ENCODE measurements around the gene PNPLA5. TPM values are rescaled to one million over a fixed set of nuclear protein-coding genes. Genes with fewer than 3 reads are reported as not detected.

PNPLA5 gene
- total and polyA plus RNA-seq, 2 donors, result 0.07 TPM; not detected in 1

GRCh38 chr22:43893266-43893665, 1.5 kb upstream of the PNPLA5 start:
- Histone ChIP-seq H3K4me3 (ENCODE audit: low read length in 2 of 2) (no peak overlapping the region), H3K36me3 (ENCODE audit: control insufficient read depth in 2 of 2, insufficient read depth in 2 of 2, low read length in 1 of 2) (no peaks in the 10 kb centered on the region), H3K27ac (ENCODE audit: low read depth in 1 of 2, low read length in 1 of 2) (no peak overlapping the region), H3K4me1 (ENCODE audit: control insufficient read depth in 2 of 2, insufficient read depth in 2 of 2, low read length in 2 of 2) (peaks cover 0 to 5% of the 10 kb centered on the region in 2 donors), H3K9me3 (ENCODE audit: control insufficient read depth in 2 of 2, insufficient read depth in 1 of 2, low read length in 1 of 2) (no peaks in the 10 kb centered on the region), H3K27me3 (ENCODE audit: control insufficient read depth in 2 of 2, insufficient read depth in 1 of 2, low read length in 1 of 2) (peaks cover 24 to 64% of the 10 kb centered on the region in 2 donors)
- DNase-seq (ENCODE audit: low read depth in 6 of 9, low spot score in 9 of 9), result no peak
- 90% methylated on average over 5 of the region's 5 CpGs for WGBS

GRCh38 chr22:43892183-43892894, 526 bp upstream of the PNPLA5 start:
- H3K27me3 ChIP-seq (ENCODE audit: control insufficient read depth in 2 of 2, insufficient read depth in 1 of 2, low read length in 1 of 2), result peaks cover 24 to 66% of the 10 kb centered on the region in 2 donors
- WGBS, result 57% methylated on average over 15 of the region's 15 CpGs
- H3K4me3 ChIP-seq (ENCODE audit: low read length in 2 of 2), result no peak overlapping the region
- H3K9me3 ChIP-seq (ENCODE audit: control insufficient read depth in 2 of 2, insufficient read depth in 1 of 2, low read length in 1 of 2), result no peaks in the 10 kb centered on the region
- DNase-seq (ENCODE audit: low read depth in 6 of 9, low spot score in 9 of 9), result no peak
- peaks cover 0 to 5% of the 10 kb centered on the region in 2 donors for H3K4me1 ChIP-seq (ENCODE audit: control insufficient read depth in 2 of 2, insufficient read depth in 2 of 2, low read length in 2 of 2)
- no peak overlapping the region for H3K27ac ChIP-seq (ENCODE audit: low read depth in 1 of 2, low read length in 1 of 2)
- no peaks in the 10 kb centered on the region for H3K36me3 ChIP-seq (ENCODE audit: control insufficient read depth in 2 of 2, insufficient read depth in 2 of 2, low read length in 1 of 2)

GRCh38 chr22:43890901-43891331, 897 bp downstream of the PNPLA5 start:
- Histone ChIP-seq H3K4me3 (ENCODE audit: low read length in 2 of 2) (no peak overlapping the region), H3K4me1 (ENCODE audit: control insufficient read depth in 2 of 2, insufficient read depth in 2 of 2, low read length in 2 of 2) (peaks cover 0 to 5% of the 10 kb centered on the region in 2 donors), H3K27ac (ENCODE audit: low read depth in 1 of 2, low read length in 1 of 2) (no peak overlapping the region), H3K27me3 (ENCODE audit: control insufficient read depth in 2 of 2, insufficient read depth in 1 of 2, low read length in 1 of 2) (peaks cover 24 to 66% of the 10 kb centered on the region in 2 donors), H3K36me3 (ENCODE audit: control insufficient read depth in 2 of 2, insufficient read depth in 2 of 2, low read length in 1 of 2) (no peaks in the 10 kb centered on the region), H3K9me3 (ENCODE audit: control insufficient read depth in 2 of 2, insufficient read depth in 1 of 2, low read length in 1 of 2) (no peaks in the 10 kb centered on the region)
- whole genome bisulfite sequencing, result 25% methylated on average over 24 of the region's 24 CpGs
- DNase-seq (ENCODE audit: low read depth in 6 of 9, low spot score in 9 of 9), result no peak

GRCh38 chr22:43889860-43890253, 2.0 kb downstream of the PNPLA5 start:
- Histone ChIP-seq H3K36me3 (ENCODE audit: control insufficient read depth in 2 of 2, insufficient read depth in 2 of 2, low read length in 1 of 2) (no peaks in the 10 kb centered on the region), H3K27ac (ENCODE audit: low read depth in 1 of 2, low read length in 1 of 2) (no peak overlapping the region), H3K4me3 (ENCODE audit: low read length in 2 of 2) (no peak overlapping the region), H3K4me1 (ENCODE audit: control insufficient read depth in 2 of 2, insufficient read depth in 2 of 2, low read length in 2 of 2) (peaks cover 0 to 5% of the 10 kb centered on the region in 2 donors), H3K9me3 (ENCODE audit: control insufficient read depth in 2 of 2, insufficient read depth in 1 of 2, low read length in 1 of 2) (no peaks in the 10 kb centered on the region), H3K27me3 (ENCODE audit: control insufficient read depth in 2 of 2, insufficient read depth in 1 of 2, low read length in 1 of 2) (peaks cover 24 to 63% of the 10 kb centered on the region in 2 donors)
- 63% methylated on average over 4 of the region's 4 CpGs for WGBS
- no peak for DNase-seq (ENCODE audit: low read depth in 6 of 9, low spot score in 9 of 9)

- no peak overlapping the region for H3K27ac ChIP-seq (ENCODE audit: low read depth in 1 of 2, low read length in 1 of 2)
- no peak for DNase-seq (ENCODE audit: low read depth in 6 of 9, low spot score in 9 of 9)
- H3K4me3 ChIP-seq (ENCODE audit: low read length in 2 of 2), result no peak overlapping the region
- H3K4me1 ChIP-seq (ENCODE audit: control insufficient read depth in 2 of 2, insufficient read depth in 2 of 2, low read length in 2 of 2), result peaks cover 0 to 5% of the 10 kb centered on the region in 2 donors
- H3K9me3 ChIP-seq (ENCODE audit: control insufficient read depth in 2 of 2, insufficient read depth in 1 of 2, low read length in 1 of 2), result no peaks in the 10 kb centered on the region
- 86% methylated on average over 16 of the region's 16 CpGs for WGBS
- H3K36me3 ChIP-seq (ENCODE audit: control insufficient read depth in 2 of 2, insufficient read depth in 2 of 2, low read length in 1 of 2), result no peaks in the 10 kb centered on the region
- H3K27me3 ChIP-seq (ENCODE audit: control insufficient read depth in 2 of 2, insufficient read depth in 1 of 2, low read length in 1 of 2), result peaks cover 24 to 63% of the 10 kb centered on the region in 2 donors
Measured at GRCh38 chr22:43889201-43889859, 2.5 kb downstream of the PNPLA5 start.

DNA sequence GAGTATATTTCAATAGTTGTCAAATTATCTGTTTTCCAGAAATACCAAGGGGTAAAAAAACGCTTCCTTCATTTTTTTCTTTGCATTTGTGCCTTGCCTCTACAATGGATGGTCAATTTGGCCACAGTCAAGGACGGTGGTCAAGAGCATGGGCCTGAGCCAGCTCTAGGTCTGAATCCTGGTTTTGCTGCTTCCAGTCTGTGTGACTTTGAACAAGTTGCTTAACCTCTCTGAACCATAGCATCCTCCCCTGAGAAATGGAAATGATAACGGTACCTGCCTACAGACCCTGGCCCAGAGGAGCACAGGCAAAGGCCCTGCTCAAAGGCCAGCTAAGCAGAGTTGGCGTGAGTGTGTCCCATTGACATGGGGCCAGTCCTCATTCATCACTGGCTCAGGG, 3.1 kb downstream of the PNPLA5 start:
- no peaks in the 10 kb centered on the region for H3K36me3 ChIP-seq (ENCODE audit: control insufficient read depth in 2 of 2, insufficient read depth in 2 of 2, low read length in 1 of 2)
- peaks cover 0 to 5% of the 10 kb centered on the region in 2 donors for H3K4me1 ChIP-seq (ENCODE audit: control insufficient read depth in 2 of 2, insufficient read depth in 2 of 2, low read length in 2 of 2)
- H3K4me3 ChIP-seq (ENCODE audit: low read length in 2 of 2), result no peak overlapping the region
- H3K9me3 ChIP-seq (ENCODE audit: control insufficient read depth in 2 of 2, insufficient read depth in 1 of 2, low read length in 1 of 2), result no peaks in the 10 kb centered on the region
- peaks cover 24 to 57% of the 10 kb centered on the region in 2 donors for H3K27me3 ChIP-seq (ENCODE audit: control insufficient read depth in 2 of 2, insufficient read depth in 1 of 2, low read length in 1 of 2)
- no peak for DNase-seq (ENCODE audit: low read depth in 6 of 9, low spot score in 9 of 9)
- H3K27ac ChIP-seq (ENCODE audit: low read depth in 1 of 2, low read length in 1 of 2), result no peak overlapping the region
- 93% methylated on average over 4 of the region's 4 CpGs for WGBS

DNA sequence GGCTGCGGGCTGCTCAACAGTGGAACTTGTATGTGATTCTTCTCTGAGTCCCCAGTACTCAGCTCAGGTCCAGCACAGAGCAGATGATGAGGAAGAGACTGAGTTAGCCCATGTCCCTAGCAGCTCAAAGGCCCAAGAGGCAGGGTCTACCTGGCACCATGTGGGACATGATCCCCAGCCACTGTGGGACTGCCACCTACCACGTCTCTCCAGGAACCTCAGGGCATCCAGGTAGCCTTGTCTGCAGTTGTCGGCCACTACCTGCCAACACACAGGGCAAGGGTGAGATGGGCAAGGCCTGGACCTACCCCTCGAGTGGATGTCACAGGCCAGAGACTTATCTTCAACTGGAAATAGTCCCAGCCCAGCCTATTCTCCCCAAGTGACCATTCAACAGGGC, 4.4 kb downstream of the PNPLA5 start:
- H3K4me1 ChIP-seq (ENCODE audit: control insufficient read depth in 2 of 2, insufficient read depth in 2 of 2, low read length in 2 of 2), result peaks cover 0 to 5% of the 10 kb centered on the region in 2 donors
- H3K4me3 ChIP-seq (ENCODE audit: low read length in 2 of 2), result no peak overlapping the region
- peaks cover 22 to 44% of the 10 kb centered on the region in 2 donors for H3K27me3 ChIP-seq (ENCODE audit: control insufficient read depth in 2 of 2, insufficient read depth in 1 of 2, low read length in 1 of 2)
- 82% methylated on average over 4 of the region's 4 CpGs for WGBS
- DNase-seq (ENCODE audit: low read depth in 6 of 9, low spot score in 9 of 9), result no peak
- H3K9me3 ChIP-seq (ENCODE audit: control insufficient read depth in 2 of 2, insufficient read depth in 1 of 2, low read length in 1 of 2), result no peaks in the 10 kb centered on the region
- H3K27ac ChIP-seq (ENCODE audit: low read depth in 1 of 2, low read length in 1 of 2), result no peak overlapping the region
- no peaks in the 10 kb centered on the region for H3K36me3 ChIP-seq (ENCODE audit: control insufficient read depth in 2 of 2, insufficient read depth in 2 of 2, low read length in 1 of 2)

DNA sequence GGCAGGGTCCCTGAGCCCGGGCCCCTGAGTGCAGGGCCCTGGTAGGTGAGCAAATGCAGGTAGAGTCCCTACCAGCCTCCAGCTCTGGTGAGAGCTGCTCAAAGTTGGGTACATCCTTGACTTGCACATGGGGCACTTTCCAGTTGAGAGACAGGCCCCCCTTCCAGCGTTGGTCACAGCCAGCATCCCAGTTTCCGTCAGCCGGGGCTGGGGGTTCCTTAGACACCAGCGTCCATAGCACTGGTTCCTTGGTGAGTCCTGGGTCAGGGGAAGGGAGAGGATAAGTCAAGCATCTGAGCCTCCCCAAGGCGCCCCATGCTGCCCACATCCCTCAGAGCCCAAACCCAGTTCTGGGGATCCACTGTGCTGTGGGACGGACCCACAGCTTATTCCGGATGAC, 5.6 kb downstream of the PNPLA5 start:
- no peak for DNase-seq (ENCODE audit: low read depth in 6 of 9, low spot score in 9 of 9)
- peaks cover 11 to 32% of the 10 kb centered on the region in 2 donors for H3K27me3 ChIP-seq (ENCODE audit: control insufficient read depth in 2 of 2, insufficient read depth in 1 of 2, low read length in 1 of 2)
- 77% methylated on average over 8 of the region's 8 CpGs for WGBS

DNA sequence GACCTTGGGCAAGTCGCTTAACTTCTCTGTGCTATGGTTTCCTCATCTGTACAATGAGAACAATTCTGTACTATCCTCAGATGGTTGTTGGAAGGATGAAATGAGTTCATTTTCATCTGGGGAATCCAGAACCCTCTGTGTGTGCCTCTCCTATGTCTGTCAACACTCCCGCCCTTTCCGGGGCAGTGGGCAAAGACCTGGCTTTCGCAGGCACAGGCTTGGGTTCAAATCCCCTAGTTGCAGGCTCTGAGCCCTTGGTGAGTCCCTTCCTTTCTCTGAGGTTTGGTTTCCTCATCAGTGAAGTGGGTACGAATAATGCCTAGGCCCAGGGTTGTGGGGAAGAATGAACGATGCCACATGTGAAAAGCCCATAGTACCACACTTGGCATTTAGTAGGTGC, 6.0 kb downstream of the PNPLA5 start:
- Histone ChIP-seq H3K9me3 (ENCODE audit: control insufficient read depth in 2 of 2, insufficient read depth in 1 of 2, low read length in 1 of 2) (no peaks in the 10 kb centered on the region), H3K27me3 (ENCODE audit: control insufficient read depth in 2 of 2, insufficient read depth in 1 of 2, low read length in 1 of 2) (peaks cover 6 to 28% of the 10 kb centered on the region in 2 donors), H3K4me3 (ENCODE audit: low read length in 2 of 2) (no peak overlapping the region), H3K36me3 (ENCODE audit: control insufficient read depth in 2 of 2, insufficient read depth in 2 of 2, low read length in 1 of 2) (no peaks in the 10 kb centered on the region), H3K27ac (ENCODE audit: low read depth in 1 of 2, low read length in 1 of 2) (no peak overlapping the region), H3K4me1 (ENCODE audit: control insufficient read depth in 2 of 2, insufficient read depth in 2 of 2, low read length in 2 of 2) (no peaks in the 10 kb centered on the region)
- 93% methylated on average over 6 of the region's 6 CpGs for WGBS
- DNase-seq (ENCODE audit: low read depth in 6 of 9, low spot score in 9 of 9), result no peak

More for the DNA sequence above, 5.6 kb downstream of the PNPLA5 start:
- H3K36me3 ChIP-seq (ENCODE audit: control insufficient read depth in 2 of 2, insufficient read depth in 2 of 2, low read length in 1 of 2), result no peaks in the 10 kb centered on the region
- no peak overlapping the region for H3K27ac ChIP-seq (ENCODE audit: low read depth in 1 of 2, low read length in 1 of 2)
- no peak overlapping the region for H3K4me3 ChIP-seq (ENCODE audit: low read length in 2 of 2)
- H3K4me1 ChIP-seq (ENCODE audit: control insufficient read depth in 2 of 2, insufficient read depth in 2 of 2, low read length in 2 of 2), result peaks cover 0 to under 1% of the 10 kb centered on the region in 2 donors
- no peaks in the 10 kb centered on the region for H3K9me3 ChIP-seq (ENCODE audit: control insufficient read depth in 2 of 2, insufficient read depth in 1 of 2, low read length in 1 of 2)

Measured in thymus (tissue), 11 donors.